Measurements from ENCODE around the gene BCAN.
A peak's percentile ranks its signal among the peaks of the same experiment; 100 is the strongest.

Gene BCAN

GRCh38 chr1:156670359-156670758 is 28.4 kb downstream of the BCAN start:
- Mint-ChIP-seq H3K27me3 (peaks cover 39% of the 10 kb centered on the region), H3K27ac (peak overlapping the region; percentile 20), H3K36me3 (no peaks in the 10 kb centered on the region), H3K4me3 (no peak overlapping the region), H3K4me1 (peaks cover 21% of the 10 kb centered on the region), H3K9me3 (no peaks in the 10 kb centered on the region)
- ATAC-seq, result no peak

- peak overlapping the region; percentile 38 for H3K27ac Mint-ChIP-seq
- no peak for ATAC-seq
- peaks cover 17% of the 10 kb centered on the region for H3K4me1 Mint-ChIP-seq
- H3K4me3 Mint-ChIP-seq, result no peak overlapping the region
- no peaks in the 10 kb centered on the region for H3K9me3 Mint-ChIP-seq
- H3K36me3 Mint-ChIP-seq, result no peaks in the 10 kb centered on the region
- peaks cover 44% of the 10 kb centered on the region for H3K27me3 Mint-ChIP-seq
Measured at GRCh38 chr1:156670791-156671190, 28.9 kb downstream of the BCAN start.

- no peak for ATAC-seq
- no peak overlapping the region for H3K4me3 Mint-ChIP-seq
- H3K27me3 Mint-ChIP-seq, result peaks cover 48% of the 10 kb centered on the region
- H3K27ac Mint-ChIP-seq, result peak overlapping the region; percentile 38
- H3K36me3 Mint-ChIP-seq, result no peaks in the 10 kb centered on the region
- H3K4me1 Mint-ChIP-seq, result peaks cover 16% of the 10 kb centered on the region
- no peaks in the 10 kb centered on the region for H3K9me3 Mint-ChIP-seq
Measured at GRCh38 chr1:156671804-156672203, 29.9 kb downstream of the BCAN start.

GRCh38 chr1:156673387-156674121 is 31.6 kb downstream of the BCAN start:
- Mint-ChIP-seq H3K27ac (no peak overlapping the region), H3K9me3 (no peaks in the 10 kb centered on the region), H3K4me3 (no peak overlapping the region), H3K36me3 (no peaks in the 10 kb centered on the region), H3K4me1 (peaks cover 33% of the 10 kb centered on the region), H3K27me3 (peaks cover 66% of the 10 kb centered on the region)
- ATAC-seq, result no peak

GRCh38 chr1:156675210-156676113 is 33.5 kb downstream of the BCAN start:
- no peaks in the 10 kb centered on the region for H3K9me3 Mint-ChIP-seq
- peaks cover 79% of the 10 kb centered on the region for H3K27me3 Mint-ChIP-seq
- no peak overlapping the region for H3K4me3 Mint-ChIP-seq
- H3K36me3 Mint-ChIP-seq, result no peaks in the 10 kb centered on the region
- no peak overlapping the region for H3K27ac Mint-ChIP-seq
- peaks cover 25% of the 10 kb centered on the region for H3K4me1 Mint-ChIP-seq
- ATAC-seq, result no peak

GRCh38 chr1:156676114-156676819 is 34.4 kb downstream of the BCAN start:
- Mint-ChIP-seq H3K27me3 (peaks cover 79% of the 10 kb centered on the region), H3K4me1 (peaks cover 21% of the 10 kb centered on the region), H3K9me3 (no peaks in the 10 kb centered on the region), H3K27ac (no peak overlapping the region), H3K36me3 (no peaks in the 10 kb centered on the region), H3K4me3 (no peak overlapping the region)
- ATAC-seq, result no peak

GRCh38 chr1:156676820-156677615 is 35.1 kb downstream of the BCAN start, which contains the start of gene NES:
TSS of gene NES (minus strand) at chr1:156677407. CDS start at chr1:156677264, 143 bp downstream.
- peaks cover 80% of the 10 kb centered on the region for H3K27me3 Mint-ChIP-seq
- H3K27ac Mint-ChIP-seq, result no peak within 1 kb of the TSS
- peaks cover 19% of the 10 kb centered on the region for H3K4me1 Mint-ChIP-seq
- ATAC-seq, result no peak
- no peaks in the 10 kb centered on the region for H3K9me3 Mint-ChIP-seq
- H3K4me3 Mint-ChIP-seq, result no peak within 1 kb of the TSS
- no peaks in the 10 kb centered on the region for H3K36me3 Mint-ChIP-seq

- H3K27me3 Mint-ChIP-seq, result peaks cover 89% of the 10 kb centered on the region
- no peak for ATAC-seq
- no peak overlapping the region for H3K27ac Mint-ChIP-seq
- H3K4me1 Mint-ChIP-seq, result peaks cover 25% of the 10 kb centered on the region
- no peaks in the 10 kb centered on the region for H3K36me3 Mint-ChIP-seq
- no peaks in the 10 kb centered on the region for H3K9me3 Mint-ChIP-seq
- H3K4me3 Mint-ChIP-seq, result no peak overlapping the region
Measured at GRCh38 chr1:156677616-156678596, 36.0 kb downstream of the BCAN start.

- Mint-ChIP-seq H3K9me3 (no peaks in the 10 kb centered on the region), H3K4me1 (peaks cover 41% of the 10 kb centered on the region), H3K36me3 (no peaks in the 10 kb centered on the region), H3K27ac (no peak overlapping the region), H3K27me3 (peaks cover 95% of the 10 kb centered on the region), H3K4me3 (no peak overlapping the region)
- no peak for ATAC-seq
Measured at GRCh38 chr1:156680056-156680455, 38.1 kb downstream of the BCAN start.

- no peak overlapping the region for H3K27ac Mint-ChIP-seq
Measured at GRCh38 chr1:156681196-156681960, 39.5 kb downstream of the BCAN start.

GRCh38 chr1:156682166-156682890 is 40.4 kb downstream of the BCAN start:
- ATAC-seq, result no peak
- Mint-ChIP-seq H3K4me1 (peaks cover 36% of the 10 kb centered on the region), H3K27ac (no peak overlapping the region), H3K9me3 (no peaks in the 10 kb centered on the region), H3K36me3 (no peaks in the 10 kb centered on the region), H3K27me3 (peaks cover 77% of the 10 kb centered on the region), H3K4me3 (no peak overlapping the region)

More at GRCh38 chr1:156681196-156681960, 39.5 kb downstream of the BCAN start:
- H3K4me1 Mint-ChIP-seq, result peaks cover 41% of the 10 kb centered on the region
- no peaks in the 10 kb centered on the region for H3K36me3 Mint-ChIP-seq
- H3K9me3 Mint-ChIP-seq, result no peaks in the 10 kb centered on the region
- H3K27me3 Mint-ChIP-seq, result peaks cover 84% of the 10 kb centered on the region
- no peak overlapping the region for H3K4me3 Mint-ChIP-seq
- ATAC-seq, result no peak

GRCh38 chr1:156684227-156684782 is 42.4 kb downstream of the BCAN start:
- H3K27me3 Mint-ChIP-seq, result peaks cover 70% of the 10 kb centered on the region
- H3K9me3 Mint-ChIP-seq, result no peaks in the 10 kb centered on the region
- ATAC-seq, result peak; percentile 70
- H3K4me3 Mint-ChIP-seq, result no peak overlapping the region
- no peak overlapping the region for H3K27ac Mint-ChIP-seq
- H3K4me1 Mint-ChIP-seq, result peaks cover 23% of the 10 kb centered on the region
- no peaks in the 10 kb centered on the region for H3K36me3 Mint-ChIP-seq

All from stimulated activated memory B cell treated with anti-CD40 and anti-IgM and Interleukin-4, amounts not matched to agents 10 μg/mL and 1 μg/mL and 100 μg/mL, for 72 hours (primary cell).